Adipose tissue (tissue), 3 donors: ENCODE data around the gene SLC25A20. TPM values are rescaled to one million over a fixed set of nuclear protein-coding genes. Genes with fewer than 3 reads are reported as not detected.

Experiments
- H3K27ac ChIP-seq: one replicate; pipeline ENCODE4 v1.5.1; 2013; ENCODE audit warnings: low read depth, low read length
- WGBS, 3 donors: extraction: QIAGEN DNeasy Blood & Tissue Kit; methylation state at CpG; one replicate each; pipeline ENCODE4 v1.1.7; 2013; 5-methylcytosine and 5-hydroxymethylcytosine counted together
- polyA plus RNA-seq, 3 donors: library from polyadenylated mRNA; stranded (reverse); fragments of 200-250 nt; gene quantifications; one replicate each; pipeline ENCODE4 v1.2.3, GENCODE V29; 2013
- donor health status: healthy with polysubstance abuse.
- donor health status: Bipolar disorder and iron deficiency.
- donor health status: healthy.

Gene SLC25A20
- polyA plus RNA-seq, 3 donors = 18.9 to 31.6 (median 22.9) TPM

DNA sequence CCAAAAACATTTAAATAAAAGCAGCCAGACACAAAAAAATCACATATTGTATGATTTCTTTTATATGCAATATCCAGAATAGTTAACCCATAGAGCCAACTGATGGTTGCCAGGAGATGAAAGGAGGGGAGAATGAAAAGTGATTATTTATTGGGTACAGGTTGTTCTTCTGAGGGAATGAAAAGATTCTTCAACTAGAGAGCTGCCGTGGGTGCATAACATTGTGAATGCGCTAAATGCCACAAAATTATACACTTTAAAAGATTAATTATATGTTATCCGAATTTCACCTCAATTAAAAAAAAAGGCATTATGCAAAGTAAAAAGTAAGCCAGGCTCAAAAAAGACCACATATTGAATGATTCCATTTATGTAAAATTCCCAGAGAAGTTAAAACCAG is 87.2 kb downstream of the SLC25A20 start:
- H3K27ac ChIP-seq = no peak overlapping the region
- 73 to 94% (median 89%) methylated on average over 3 of the region's 3 CpGs for WGBS, 3 donors

Other genes starting within 250 kb of the SLC25A20 start
- gene CELSR3, start 236.0 kb downstream of the SLC25A20 start, polyA plus RNA-seq = 1 to 10 TPM in 2 of 3 donors, under 1 TPM in 1; 0.48 to 1.5 (median 1.0) TPM
- 10 to 100 TPM in 2 of 3 donors, 1 to 10 TPM in 1; 9.2 to 13.9 (median 13.5) TPM for gene NCKIPSD, start 213.0 kb downstream of the SLC25A20 start, polyA plus RNA-seq
- 10 to 100 TPM; 46.7 to 64.0 (median 49.6) TPM for gene IP6K2, start 181.7 kb downstream of the SLC25A20 start, polyA plus RNA-seq
- gene PRKAR2A, start 51.0 kb downstream of the SLC25A20 start, polyA plus RNA-seq = 10 to 100 TPM in 2 of 3 donors, 1 to 10 TPM in 1; 7.3 to 16.8 (median 11.2) TPM
- 10 to 100 TPM; 24.7 to 49.6 (median 48.2) TPM for gene ARIH2, start 20.0 kb upstream of the SLC25A20 start, polyA plus RNA-seq
- gene P4HTM, start 91.4 kb upstream of the SLC25A20 start, polyA plus RNA-seq = 10 to 100 TPM; 11.7 to 41.1 (median 20.2) TPM
- 10 to 100 TPM; 59.2 to 90.6 (median 69.6) TPM for gene WDR6, start 108.5 kb upstream of the SLC25A20 start, polyA plus RNA-seq
- 10 to 100 TPM; 25.5 to 46.4 (median 25.9) TPM for gene DALRD3, start 119.7 kb upstream of the SLC25A20 start, polyA plus RNA-seq
- 100 to 1,000 TPM in 2 of 3 donors, 10 to 100 TPM in 1; 38.6 to 163 (median 120) TPM for gene NDUFAF3, start 123.2 kb upstream of the SLC25A20 start, polyA plus RNA-seq
- gene IMPDH2, start 130.5 kb upstream of the SLC25A20 start, polyA plus RNA-seq = 100 to 1,000 TPM; 124 to 247 (median 150) TPM
- 10 to 100 TPM; 20.3 to 42.2 (median 22.0) TPM for gene QRICH1, start 195.2 kb upstream of the SLC25A20 start, polyA plus RNA-seq
- gene QARS1, start 205.9 kb upstream of the SLC25A20 start, polyA plus RNA-seq = 100 to 1,000 TPM; 169 to 228 (median 189) TPM
- gene USP19, start 221.9 kb upstream of the SLC25A20 start, polyA plus RNA-seq = 10 to 100 TPM; 17.6 to 29.8 (median 19.3) TPM
- 100 to 1,000 TPM in 2 of 3 donors, 10 to 100 TPM in 1; 90.5 to 300 (median 195) TPM for gene LAMB2, start 234.2 kb upstream of the SLC25A20 start, polyA plus RNA-seq